GM18499 (cell line): Measurements from ENCODE around the gene CCR7.

ENCODE experiments used
- ATAC-seq: cut with Tn5 transposase; IDR thresholded peaks from one replicate; pipeline ENCODE4 v1.9.1; 2021; ENCODE audit warnings: moderate number of reproducible peaks; ENCODE audit not compliant: insufficient read depth, unreplicated experiment

Gene CCR7

GRCh38 chr17:40538936-40539705 is 26.2 kb downstream of the CCR7 start:
- ATAC-seq = no peak

- no peak for ATAC-seq
Observed at GRCh38 chr17:40538019-40538935, 27.0 kb downstream of the CCR7 start.

GRCh38 chr17:40536295-40537171 is 28.7 kb downstream of the CCR7 start:
- ATAC-seq = no peak

- no peak for ATAC-seq
Observed at GRCh38 chr17:40535924-40536294, 29.4 kb downstream of the CCR7 start.

DNA sequence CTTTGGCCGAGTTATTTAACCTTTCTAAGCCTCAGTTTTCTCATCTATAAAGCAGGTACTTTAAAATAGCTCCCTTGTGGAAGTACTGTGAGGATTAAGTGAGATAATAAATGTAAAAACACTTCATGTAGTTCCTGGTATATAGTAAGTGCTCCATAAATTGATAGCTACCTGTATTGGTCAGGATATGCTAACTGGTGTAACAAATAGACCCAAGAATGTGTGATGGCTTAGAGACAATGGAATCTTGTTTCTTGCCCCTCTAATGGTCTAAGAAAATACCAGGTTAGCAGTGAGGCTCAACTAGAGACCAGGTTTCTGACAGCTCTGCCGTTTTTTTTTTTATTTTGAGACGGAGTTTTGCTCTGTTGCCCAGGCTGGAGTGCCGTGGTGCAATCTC is 29.8 kb downstream of the CCR7 start:
- no peak for ATAC-seq

- ATAC-seq = no peak
Observed at GRCh38 chr17:40534371-40535189, 30.7 kb downstream of the CCR7 start.

- no peak for ATAC-seq
Observed at GRCh38 chr17:40533896-40534295, 31.4 kb downstream of the CCR7 start.

- ATAC-seq = no peak
Observed at GRCh38 chr17:40532520-40533253, 32.6 kb downstream of the CCR7 start.

DNA sequence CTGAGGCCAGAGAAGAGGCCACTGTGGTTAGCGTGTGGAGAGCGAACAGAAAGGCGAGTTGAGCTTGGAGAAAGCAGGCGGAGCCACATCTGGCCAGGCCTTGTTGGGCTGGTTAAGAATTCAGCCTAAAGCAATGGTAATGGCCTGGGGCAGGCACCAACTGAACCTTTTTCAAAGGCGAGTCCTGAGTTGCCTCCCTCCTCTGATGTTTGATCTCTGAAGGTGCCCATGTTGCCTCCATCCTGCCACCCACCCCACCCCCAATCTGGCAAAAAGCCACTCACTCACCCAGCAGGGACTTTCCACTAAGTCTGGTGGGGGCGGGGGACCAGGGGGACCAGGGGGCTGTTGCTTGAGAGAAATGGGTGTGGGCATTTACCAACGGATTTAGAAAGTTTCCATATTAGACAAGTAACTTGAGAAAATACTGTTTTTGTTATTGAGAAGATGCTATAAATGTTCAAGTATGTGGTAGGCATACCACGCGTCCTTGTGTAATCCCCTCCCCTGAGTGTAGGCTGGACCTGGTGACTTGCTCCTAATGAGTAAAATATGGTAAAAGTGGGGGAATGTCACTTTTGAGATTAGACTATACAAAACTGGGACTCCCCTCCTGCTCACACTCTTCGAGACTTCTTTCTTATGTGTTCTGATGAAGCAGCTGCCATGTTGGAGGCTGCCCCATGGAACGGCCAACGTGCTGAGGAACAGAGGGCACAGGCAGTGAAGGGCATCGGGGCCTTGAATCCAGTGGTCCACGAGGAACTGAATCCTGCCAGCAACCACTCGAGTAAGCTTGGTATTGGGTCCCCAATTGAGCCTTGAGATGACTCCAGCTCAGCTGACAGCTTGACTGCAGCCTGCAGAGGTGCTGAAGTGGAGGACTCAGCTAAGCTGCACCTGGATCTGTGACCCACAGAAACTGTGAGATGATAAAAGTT is 34.0 kb downstream of the CCR7 start:
- no peak for ATAC-seq

- no peak for ATAC-seq
Observed at GRCh38 chr17:40530531-40530994, 34.7 kb downstream of the CCR7 start.

DNA sequence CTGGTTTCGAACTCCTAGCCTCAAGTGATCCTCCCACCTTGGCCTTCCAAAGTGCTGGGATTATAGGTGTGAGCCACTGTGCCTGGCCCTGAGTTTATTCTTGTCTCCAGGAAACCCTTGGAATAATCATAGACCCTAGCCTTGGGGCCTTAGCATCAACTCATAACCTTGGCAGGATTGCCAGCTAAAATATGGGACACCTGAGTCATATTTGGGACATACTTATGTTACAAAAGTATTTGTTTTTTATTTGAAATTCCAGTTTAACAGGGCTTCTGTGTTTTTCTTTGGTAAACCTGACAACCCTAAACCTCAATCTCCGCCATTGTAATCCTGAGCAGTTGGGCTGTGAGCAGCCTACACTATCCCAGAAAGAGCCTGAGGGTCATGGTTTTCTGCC is 35.3 kb downstream of the CCR7 start:
- ATAC-seq = no peak

- no peak for ATAC-seq
Observed at GRCh38 chr17:40528692-40529417, 36.4 kb downstream of the CCR7 start.

- ATAC-seq = no peak
Observed at GRCh38 chr17:40526668-40527067, 38.6 kb downstream of the CCR7 start.

GRCh38 chr17:40525294-40525693 is 40.0 kb downstream of the CCR7 start:
- ATAC-seq = no peak

DNA sequence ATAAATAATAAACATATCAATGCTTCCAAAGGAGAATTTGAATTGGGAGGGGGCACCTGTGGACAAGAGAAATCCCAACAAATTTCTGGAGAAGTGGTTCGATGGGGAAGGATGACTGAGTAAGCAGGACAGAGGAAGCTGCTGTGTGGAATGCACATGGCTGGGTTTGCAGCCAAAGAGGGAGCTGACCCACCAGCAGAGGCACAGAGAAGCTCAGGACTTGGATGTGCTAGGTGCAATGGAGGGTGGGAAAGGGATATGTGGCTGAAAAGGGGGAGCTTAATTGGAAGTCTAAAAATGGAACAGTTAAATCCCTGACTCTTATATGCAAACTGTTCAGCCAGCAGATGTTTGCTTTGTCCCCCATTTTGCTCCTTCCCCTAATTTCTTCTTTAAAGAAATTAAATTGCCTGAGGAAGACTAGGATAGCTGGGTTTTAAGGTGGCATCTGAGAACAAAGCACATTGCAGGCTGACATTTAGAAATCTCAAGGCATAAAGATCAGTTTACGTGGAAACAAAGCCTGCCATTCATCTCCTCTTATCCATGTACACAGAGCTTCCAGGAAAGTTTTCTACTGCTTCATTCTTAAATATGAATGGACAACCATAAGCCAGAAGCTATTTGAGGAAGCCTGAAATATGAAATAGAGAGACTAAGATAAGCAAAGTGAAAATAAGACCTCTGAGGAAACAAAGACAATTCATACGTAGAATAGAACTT is 40.9 kb downstream of the CCR7 start:
- no peak for ATAC-seq

GRCh38 chr17:40522961-40523310 is 42.3 kb downstream of the CCR7 start:
- no peak for ATAC-seq
